M059J (cell line): ENCODE data around the gene ELL2. TPM values are rescaled to one million over a fixed set of nuclear protein-coding genes. Genes with fewer than 3 reads are reported as not detected.
"Not testable (repeated sequence)": the region's sequence is repeated elsewhere in the genome, so short reads cannot be mapped to it uniquely, and the experiment has no call there.

ENCODE experiments used
- DNase-seq: peaks from one replicate; pipeline ENCODE4 v3.0.0-alpha.2; 2012; ENCODE audit warnings: low read depth
- total RNA-seq: library from RNA; depleted of rRNA; stranded (reverse); fragments of >200 nt; shearing (Covaris generic); gene quantifications from 2 replicates; pipeline ENCODE4 v1.2.3, GENCODE V29; 2014; rRNA removed

The ELL2 gene
- total RNA-seq, 1 experiment from 2014 or later = 238 TPM

- no peak for DNase-seq
Observed at GRCh38 chr5:95838001-95838520, 123.6 kb downstream of the ELL2 start.

DNA sequence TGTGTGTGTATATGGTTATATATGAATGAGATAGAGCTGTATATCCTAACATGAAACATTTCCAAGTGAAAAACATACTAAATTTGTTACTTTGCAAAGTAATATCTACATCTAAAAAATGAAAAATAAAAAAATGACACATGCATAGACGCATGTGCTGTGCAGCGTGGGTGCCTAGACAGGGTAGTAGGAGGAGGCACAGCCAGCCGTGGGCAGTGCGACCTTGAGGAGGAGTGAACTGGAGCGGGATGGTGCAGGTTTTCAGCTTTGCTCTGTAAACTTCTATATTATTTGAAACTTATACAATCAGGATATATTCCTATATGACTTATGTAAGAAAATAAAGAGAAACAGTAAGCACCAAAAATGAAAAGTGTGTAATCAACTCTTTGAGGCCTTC lies 124.2 kb downstream of the ELL2 start:
- DNase-seq = no peak

DNA sequence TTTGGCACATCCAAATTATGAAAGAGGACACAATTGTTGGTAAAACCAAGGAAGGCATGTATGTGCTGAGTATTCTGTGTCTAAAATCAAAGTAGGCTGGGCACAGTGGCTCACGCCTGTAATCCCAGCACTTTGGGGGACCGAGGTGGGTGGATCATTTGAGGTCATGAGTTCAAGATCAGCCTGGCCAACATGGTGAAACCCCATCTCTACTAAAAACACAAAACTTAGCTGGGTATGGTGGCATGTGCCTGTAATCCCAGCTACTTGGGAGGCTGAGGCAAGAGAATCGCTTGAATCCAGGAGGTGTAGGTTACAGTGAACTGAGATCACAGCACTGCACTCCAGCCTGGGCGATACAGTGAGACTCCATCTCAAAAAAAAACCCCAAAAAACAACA lies 124.7 kb downstream of the ELL2 start:
- not testable (repeated sequence) for DNase-seq

DNA sequence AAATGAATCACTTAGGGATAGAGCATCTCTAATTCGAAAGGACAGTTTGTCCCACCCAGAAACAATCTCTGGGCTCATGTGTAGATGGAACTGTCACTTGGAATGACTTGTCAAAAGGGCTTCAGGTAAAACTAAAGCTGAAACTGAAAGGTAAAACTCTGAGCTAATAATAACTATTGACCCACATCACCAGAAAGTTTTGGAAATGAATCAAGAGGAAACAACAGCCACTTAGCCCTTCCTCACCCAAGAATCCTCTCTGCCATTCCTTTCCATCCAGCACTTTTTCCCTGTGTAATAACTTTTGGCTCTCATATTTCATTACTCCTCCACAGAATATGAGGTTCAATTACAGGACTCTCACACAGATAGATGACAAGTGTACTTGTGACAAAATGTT lies 125.1 kb downstream of the ELL2 start:
- no peak for DNase-seq

DNA sequence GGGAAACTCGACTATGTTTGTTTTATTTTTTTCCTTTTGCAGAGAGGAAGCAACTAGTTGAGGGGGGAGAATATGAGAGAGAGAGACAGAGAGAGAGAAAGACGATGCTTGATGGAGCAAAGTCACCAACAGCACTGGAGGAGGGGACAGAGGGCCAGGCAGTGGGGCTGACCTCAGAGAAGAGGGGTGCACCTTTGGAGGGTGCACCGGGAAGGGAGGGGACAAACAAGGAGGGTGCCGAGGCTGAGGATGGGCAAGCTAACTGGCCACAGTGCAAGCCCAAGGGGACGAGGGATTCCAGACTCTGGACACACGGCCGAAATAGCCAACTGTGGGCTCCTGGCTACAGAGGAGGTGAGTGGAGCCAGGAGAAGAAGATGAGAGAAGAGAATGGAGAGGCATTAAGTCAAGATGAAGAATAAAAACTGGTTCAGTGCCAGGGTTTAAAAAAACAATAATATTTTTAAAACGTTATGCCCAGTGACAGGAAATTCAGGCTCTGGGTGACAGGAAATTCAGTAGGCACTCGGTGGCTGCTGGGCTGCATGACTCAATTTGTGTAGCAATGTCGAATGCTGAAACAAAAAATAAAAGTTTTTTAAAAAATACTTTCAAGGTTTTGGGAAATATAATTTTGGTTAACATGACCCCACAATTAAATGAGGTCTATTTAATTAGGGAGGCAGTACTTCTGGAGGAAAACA lies 125.8 kb downstream of the ELL2 start:
- no peak for DNase-seq

Other genes with a start within 250 kb of the ELL2 start
- 192 and 286 TPM in 2 replicates for gene RHOBTB3, start 230.5 kb downstream of the ELL2 start, total RNA-seq
- gene GLRX, start 139.1 kb downstream of the ELL2 start, total RNA-seq = 34.6 and 38.7 TPM in 2 replicates